Parathyroid adenoma (tissue), 2 donors: ENCODE results near the gene IL1RAPL2.

Experiments
- H2AFZ ChIP-seq: fragments of 300-600 bp; sonication (generic); one replicate; pipeline ENCODE4 v1.7.0; 2017; ENCODE audit warnings: antibody characterized with exemption, mild to moderate bottlenecking
- H3K27ac ChIP-seq: fragments of 300-600 bp; sonication (generic); one replicate; pipeline ENCODE4 v1.7.0; 2017
- H3K27me3 ChIP-seq: fragments of 300-600 bp; sonication (generic); one replicate; pipeline ENCODE4 v1.7.0; 2017; ENCODE audit warnings: low read length; ENCODE audit not compliant: control insufficient read depth, insufficient read depth
- H3K36me3 ChIP-seq: fragments of 300-600 bp; sonication (generic); one replicate; pipeline ENCODE4 v1.7.0; 2017; ENCODE audit warnings: low read length; ENCODE audit not compliant: control insufficient read depth, insufficient read depth
- H3K4me1 ChIP-seq: fragments of 300-600 bp; sonication (generic); one replicate; pipeline ENCODE4 v1.7.0; 2017; ENCODE audit warnings: control low read depth
- H3K4me2 ChIP-seq: fragments of 300-600 bp; sonication (generic); one replicate; pipeline ENCODE4 v1.7.0; 2017; ENCODE audit warnings: low read length
- H3K4me3 ChIP-seq: fragments of 300-600 bp; sonication (generic); one replicate; pipeline ENCODE4 v1.7.0; 2017; ENCODE audit warnings: low read depth, low read length
- H3K79me2 ChIP-seq: fragments of 300-600 bp; sonication (generic); one replicate; pipeline ENCODE4 v1.7.0; 2017; ENCODE audit warnings: control low read depth
- H3K9ac ChIP-seq: fragments of 300-600 bp; sonication (generic); one replicate; pipeline ENCODE4 v1.7.0; 2017; ENCODE audit warnings: mild to moderate bottlenecking
- H3K9me3 ChIP-seq: fragments of 300-600 bp; sonication (generic); one replicate; pipeline ENCODE4 v1.7.0; 2017; ENCODE audit warnings: low read length; ENCODE audit not compliant: control insufficient read depth
- TF ChIP-seq, protein P1 (sequence below): fragments of 300-600 bp; sonication (generic); IDR thresholded peaks from one replicate; pipeline ENCODE4 v1.7.0; 2017; ENCODE audit warnings: antibody characterized with exemption, mild to moderate bottlenecking
- donor health status: primary hyperparathyroidism.

IL1RAPL2 gene

GRCh38 chrX:104803219-104803618 is 237.2 kb downstream of the IL1RAPL2 start:
- no peaks in the 10 kb centered on the region for H3K9me3 ChIP-seq
- no peaks in the 10 kb centered on the region for H3K36me3 ChIP-seq
- H3K9ac ChIP-seq: no peak overlapping the region
- no peaks in the 10 kb centered on the region for H3K4me1 ChIP-seq
- no peak overlapping the region for H3K4me2 ChIP-seq
- H3K27me3 ChIP-seq: no peaks in the 10 kb centered on the region
- no peak overlapping the region for H2AFZ ChIP-seq
- H3K79me2 ChIP-seq: no peaks in the 10 kb centered on the region
- TF ChIP-seq, protein P1, sequence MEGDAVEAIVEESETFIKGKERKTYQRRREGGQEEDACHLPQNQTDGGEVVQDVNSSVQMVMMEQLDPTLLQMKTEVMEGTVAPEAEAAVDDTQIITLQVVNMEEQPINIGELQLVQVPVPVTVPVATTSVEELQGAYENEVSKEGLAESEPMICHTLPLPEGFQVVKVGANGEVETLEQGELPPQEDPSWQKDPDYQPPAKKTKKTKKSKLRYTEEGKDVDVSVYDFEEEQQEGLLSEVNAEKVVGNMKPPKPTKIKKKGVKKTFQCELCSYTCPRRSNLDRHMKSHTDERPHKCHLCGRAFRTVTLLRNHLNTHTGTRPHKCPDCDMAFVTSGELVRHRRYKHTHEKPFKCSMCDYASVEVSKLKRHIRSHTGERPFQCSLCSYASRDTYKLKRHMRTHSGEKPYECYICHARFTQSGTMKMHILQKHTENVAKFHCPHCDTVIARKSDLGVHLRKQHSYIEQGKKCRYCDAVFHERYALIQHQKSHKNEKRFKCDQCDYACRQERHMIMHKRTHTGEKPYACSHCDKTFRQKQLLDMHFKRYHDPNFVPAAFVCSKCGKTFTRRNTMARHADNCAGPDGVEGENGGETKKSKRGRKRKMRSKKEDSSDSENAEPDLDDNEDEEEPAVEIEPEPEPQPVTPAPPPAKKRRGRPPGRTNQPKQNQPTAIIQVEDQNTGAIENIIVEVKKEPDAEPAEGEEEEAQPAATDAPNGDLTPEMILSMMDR: no peak
- no peak overlapping the region for H3K27ac ChIP-seq
- H3K4me3 ChIP-seq: no peak overlapping the region

DNA sequence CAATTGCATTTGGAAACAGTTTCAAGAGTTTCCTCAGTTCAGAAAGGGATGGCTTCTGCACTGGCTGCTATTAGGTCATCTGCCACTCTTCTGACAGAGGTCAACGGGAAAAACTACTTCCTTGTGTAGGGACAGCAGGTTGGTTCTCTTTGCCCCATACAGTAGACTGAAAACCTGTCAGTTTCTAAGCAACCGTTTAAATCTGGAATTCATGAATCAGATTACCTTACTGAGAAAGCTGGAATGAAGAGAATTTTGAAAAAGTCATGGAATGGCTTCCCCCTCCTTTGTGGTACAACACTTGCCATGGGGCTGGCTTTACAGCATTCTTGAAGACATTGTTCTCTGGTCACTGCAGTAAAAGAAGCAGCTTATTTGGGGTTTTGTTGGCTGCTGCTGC is 240.3 kb downstream of the IL1RAPL2 start:
- Histone ChIP-seq H3K4me1 (no peaks in the 10 kb centered on the region), H3K27ac (no peak overlapping the region), H3K27me3 (no peaks in the 10 kb centered on the region)

DNA sequence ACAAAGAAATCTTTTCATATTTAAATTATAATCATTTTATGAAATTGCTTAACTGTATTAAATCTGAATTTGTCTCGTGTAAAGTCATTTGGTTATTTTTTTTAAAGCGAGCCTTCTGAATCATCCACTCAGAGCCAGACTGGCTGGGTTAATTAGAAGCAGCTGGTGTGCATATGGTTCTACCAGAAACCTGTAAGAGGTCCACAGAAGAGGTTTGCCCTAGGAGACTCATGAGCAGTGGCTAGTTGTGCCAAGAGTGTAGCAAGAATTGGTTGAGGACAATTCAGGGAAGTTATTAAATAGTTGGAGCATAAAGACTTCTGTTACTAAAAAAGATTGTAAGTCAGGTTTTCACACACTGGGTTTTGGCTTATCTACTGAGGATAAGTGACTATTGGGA is 267.4 kb downstream of the IL1RAPL2 start:
- Histone ChIP-seq H3K9ac (no peak overlapping the region), H3K4me2 (no peak overlapping the region), H3K4me1 (no peaks in the 10 kb centered on the region), H3K79me2 (no peaks in the 10 kb centered on the region), H3K9me3 (no peaks in the 10 kb centered on the region), H3K36me3 (no peaks in the 10 kb centered on the region), H3K4me3 (no peak overlapping the region), H3K27ac (no peak overlapping the region), H2AFZ (no peak overlapping the region), H3K27me3 (no peaks in the 10 kb centered on the region)
- TF ChIP-seq, protein P1: no peak

More for the DNA sequence above, 240.3 kb downstream of the IL1RAPL2 start:
- Histone ChIP-seq H2AFZ (no peak overlapping the region), H3K9ac (no peak overlapping the region), H3K9me3 (no peaks in the 10 kb centered on the region), H3K79me2 (no peaks in the 10 kb centered on the region), H3K36me3 (no peaks in the 10 kb centered on the region), H3K4me3 (no peak overlapping the region), H3K4me2 (no peak overlapping the region)
- TF ChIP-seq, protein P1: no peak

GRCh38 chrX:104842646-104843045 is 276.6 kb downstream of the IL1RAPL2 start:
- H3K4me1 ChIP-seq: no peaks in the 10 kb centered on the region
- H3K79me2 ChIP-seq: no peaks in the 10 kb centered on the region
- TF ChIP-seq, protein P1: no peak

DNA sequence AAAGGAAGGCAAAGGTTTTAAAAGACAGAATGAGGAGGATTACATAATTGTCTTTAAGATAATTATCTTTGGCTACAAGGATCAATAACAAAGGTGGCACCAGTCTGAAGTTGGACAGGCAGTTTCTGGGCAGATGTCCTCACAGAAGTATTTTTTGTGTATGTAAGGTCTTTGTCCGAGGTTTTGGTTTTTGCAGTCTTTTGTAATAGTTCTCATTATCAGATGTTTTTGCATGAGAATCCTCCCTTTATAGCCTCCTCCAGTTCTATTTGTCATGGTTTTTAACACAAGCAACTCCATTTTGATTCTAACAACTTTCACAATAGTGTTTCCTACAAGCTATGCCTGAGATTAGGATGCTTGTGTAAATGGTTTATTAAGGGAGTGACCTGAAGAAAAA is 286.2 kb downstream of the IL1RAPL2 start:
- TF ChIP-seq, protein P1: no peak
- H3K4me3 ChIP-seq: no peak overlapping the region

More at GRCh38 chrX:104842646-104843045, 276.6 kb downstream of the IL1RAPL2 start:
- H3K36me3 ChIP-seq: no peaks in the 10 kb centered on the region
- no peak overlapping the region for H3K4me2 ChIP-seq
- no peak overlapping the region for H2AFZ ChIP-seq
- H3K27me3 ChIP-seq: no peaks in the 10 kb centered on the region
- no peaks in the 10 kb centered on the region for H3K9me3 ChIP-seq
- no peak overlapping the region for H3K27ac ChIP-seq
- no peak overlapping the region for H3K9ac ChIP-seq
- no peak overlapping the region for H3K4me3 ChIP-seq

More for the DNA sequence above, 286.2 kb downstream of the IL1RAPL2 start:
- H3K27ac ChIP-seq: no peak overlapping the region
- H3K4me1 ChIP-seq: no peaks in the 10 kb centered on the region
- no peak overlapping the region for H2AFZ ChIP-seq
- H3K9ac ChIP-seq: no peak overlapping the region
- no peak overlapping the region for H3K4me2 ChIP-seq
- no peaks in the 10 kb centered on the region for H3K27me3 ChIP-seq
- no peaks in the 10 kb centered on the region for H3K79me2 ChIP-seq
- H3K36me3 ChIP-seq: no peaks in the 10 kb centered on the region
- H3K9me3 ChIP-seq: no peaks in the 10 kb centered on the region
